Measurements from ENCODE around the gene VWF.

GRCh38 chr12:5976711-5977110 is 147.8 kb downstream of the VWF start:
- no peak for TF ChIP-seq POLR2A (IDR thresholded peaks at IDR 0.05)
- TF ChIP-seq, protein P1, sequence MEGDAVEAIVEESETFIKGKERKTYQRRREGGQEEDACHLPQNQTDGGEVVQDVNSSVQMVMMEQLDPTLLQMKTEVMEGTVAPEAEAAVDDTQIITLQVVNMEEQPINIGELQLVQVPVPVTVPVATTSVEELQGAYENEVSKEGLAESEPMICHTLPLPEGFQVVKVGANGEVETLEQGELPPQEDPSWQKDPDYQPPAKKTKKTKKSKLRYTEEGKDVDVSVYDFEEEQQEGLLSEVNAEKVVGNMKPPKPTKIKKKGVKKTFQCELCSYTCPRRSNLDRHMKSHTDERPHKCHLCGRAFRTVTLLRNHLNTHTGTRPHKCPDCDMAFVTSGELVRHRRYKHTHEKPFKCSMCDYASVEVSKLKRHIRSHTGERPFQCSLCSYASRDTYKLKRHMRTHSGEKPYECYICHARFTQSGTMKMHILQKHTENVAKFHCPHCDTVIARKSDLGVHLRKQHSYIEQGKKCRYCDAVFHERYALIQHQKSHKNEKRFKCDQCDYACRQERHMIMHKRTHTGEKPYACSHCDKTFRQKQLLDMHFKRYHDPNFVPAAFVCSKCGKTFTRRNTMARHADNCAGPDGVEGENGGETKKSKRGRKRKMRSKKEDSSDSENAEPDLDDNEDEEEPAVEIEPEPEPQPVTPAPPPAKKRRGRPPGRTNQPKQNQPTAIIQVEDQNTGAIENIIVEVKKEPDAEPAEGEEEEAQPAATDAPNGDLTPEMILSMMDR (IDR thresholded peaks at IDR 0.05 in 4 of 5, conservative IDR thresholded peaks at IDR 0.05 in 1 of 5): no peak

Measured in gastrocnemius medialis (tissue), 4 donors.